Breast epithelium (tissue), 4 donors: Measurements from ENCODE around the gene CREB3L4. TPM values are rescaled to one million over a fixed set of nuclear protein-coding genes. Genes with fewer than 3 reads are reported as not detected.

ENCODE experiments used
- DNase-seq, 2 donors: peaks; one replicate each; pipeline ENCODE4 v3.0.0-alpha.2; 2019; ENCODE audit warnings: low spot score in 2 of 2
- H3K27ac ChIP-seq, 2 donors: fragments of 200-600 bp; sonication (generic) in 1 of 2; one replicate each; pipeline ENCODE4 v1.5.1; 2016 to 2019; ENCODE audit warnings: mild to moderate bottlenecking in 1 of 2
- H3K27me3 ChIP-seq, 2 donors: fragments of 200-600 bp; sonication (generic) in 1 of 2; one replicate each; pipeline versions ENCODE4 v1.5.1 to v1.6.0; 2017 to 2019; ENCODE audit warnings: control low read depth in 1 of 2, mild to moderate bottlenecking in 1 of 2
- H3K36me3 ChIP-seq: fragments of 200-600 bp; one replicate; pipeline ENCODE4 v1.5.1; 2019
- H3K4me1 ChIP-seq, 2 donors: fragments of 200-600 bp; sonication (generic); one replicate each; pipeline ENCODE4 v1.5.1; 2016 to 2019; ENCODE audit warnings: control low read depth in 1 of 2
- H3K4me3 ChIP-seq, 3 donors: fragments of 200-600 bp; sonication (generic); 1 replicate in 2 of 3; 2 replicates in 1 of 3; pipeline ENCODE4 v1.5.1; 2016 to 2019; ENCODE audit warnings: mild to moderate bottlenecking in 3 of 3, moderate library complexity in 2 of 3
- H3K9me3 ChIP-seq, 2 donors: fragments of 200-600 bp; sonication (generic) in 1 of 2; one replicate each; pipeline ENCODE4 v1.5.1; 2016 to 2019; ENCODE audit warnings: control low read depth in 1 of 2
- POLR2A ChIP-seq: fragments of 450-650 bp; IDR thresholded peaks from one replicate; pipeline ENCODE4 v1.6.1; 2016; ENCODE audit warnings: antibody characterized with exemption, mild to moderate bottlenecking, moderate library complexity
- POLR2AphosphoS5 ChIP-seq, 3 donors: sonication (generic); formaldehyde crosslinking; IDR thresholded peaks; one replicate each; pipeline ENCODE4 v1.6.1; 2017; ENCODE audit warnings: antibody characterized with exemption in 3 of 3
- intact Hi-C: fragments of 100-400 bp; cut with DNase I; formaldehyde crosslinking; loops from one replicate; pipeline ENCODE4 v1.15.1; 2023; ENCODE audit warnings: low total_unique reads
- total RNA-seq, 3 donors: library from RNA; depleted of rRNA; stranded (reverse); fragments of >200 nt; gene quantifications; one replicate each; pipeline ENCODE4 v1.1.0, GENCODE V29; 2016
- TF ChIP-seq, protein P1 (sequence below), 3 donors: fragments of 450-650 bp; IDR thresholded peaks; one replicate each; pipeline ENCODE4 v1.5.1; 2016 to 2017; ENCODE audit warnings: antibody characterized with exemption in 3 of 3, mild to moderate bottlenecking in 3 of 3, moderate library complexity in 3 of 3

The CREB3L4 gene
- total RNA-seq, 3 donors from 2014 or later: 10.6 to 80.5 (median 65.2) TPM

DNA sequence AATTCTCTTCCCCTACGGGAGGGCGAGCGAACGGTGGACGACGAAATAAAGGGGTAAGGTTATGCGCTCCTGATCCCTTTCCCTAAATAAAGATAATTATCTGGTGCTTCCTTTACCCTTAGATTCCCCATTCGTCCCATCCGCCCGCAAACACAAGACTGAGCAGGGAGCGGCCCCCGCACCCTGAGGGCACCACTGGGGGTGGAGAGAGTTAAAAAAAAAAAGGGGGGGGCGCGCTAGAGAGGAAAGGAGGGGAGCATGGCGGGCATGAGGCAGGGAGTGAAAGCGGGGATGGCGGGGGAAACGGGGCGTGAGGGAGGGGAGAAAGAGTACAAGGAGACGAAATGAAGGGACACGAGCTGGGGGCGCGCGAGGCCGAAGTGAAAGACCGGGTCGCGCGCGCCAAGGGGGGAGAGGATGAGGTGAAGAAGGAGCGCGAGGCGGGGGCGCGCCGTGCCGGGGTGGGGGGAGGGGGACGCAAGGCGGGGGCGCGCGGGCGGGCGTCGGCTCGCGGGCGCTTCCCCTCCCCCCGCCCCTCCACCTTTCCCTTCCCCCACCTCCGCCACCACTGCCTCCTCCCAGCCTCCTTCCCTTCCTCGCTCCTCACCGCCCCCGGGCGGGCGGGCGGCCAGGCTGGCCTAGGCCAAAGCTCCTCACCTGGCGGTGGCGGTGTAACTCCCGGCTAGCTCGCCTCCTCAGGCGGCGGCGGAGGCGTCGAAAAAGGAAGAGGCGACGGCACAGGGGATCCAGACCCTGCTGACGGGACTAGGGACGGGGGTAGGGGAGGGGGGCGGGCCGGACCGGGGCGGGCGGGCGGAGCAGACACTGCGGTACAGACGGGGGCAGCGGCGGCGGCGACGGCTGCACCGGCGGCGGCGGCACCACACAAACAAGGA, 45.4 kb upstream of the CREB3L4 start:
- intact Hi-C loops: no loop called here
- H3K9me3 ChIP-seq: no peaks in the 10 kb centered on the region
- no peaks in the 10 kb centered on the region for H3K36me3 ChIP-seq
- no peaks in the 10 kb centered on the region for H3K27me3 ChIP-seq
- peak overlapping the region; percentile 66 to 91 (median 74) for H3K4me3 ChIP-seq
- TF ChIP-seq POLR2A: no peak
- TF ChIP-seq, protein P1, sequence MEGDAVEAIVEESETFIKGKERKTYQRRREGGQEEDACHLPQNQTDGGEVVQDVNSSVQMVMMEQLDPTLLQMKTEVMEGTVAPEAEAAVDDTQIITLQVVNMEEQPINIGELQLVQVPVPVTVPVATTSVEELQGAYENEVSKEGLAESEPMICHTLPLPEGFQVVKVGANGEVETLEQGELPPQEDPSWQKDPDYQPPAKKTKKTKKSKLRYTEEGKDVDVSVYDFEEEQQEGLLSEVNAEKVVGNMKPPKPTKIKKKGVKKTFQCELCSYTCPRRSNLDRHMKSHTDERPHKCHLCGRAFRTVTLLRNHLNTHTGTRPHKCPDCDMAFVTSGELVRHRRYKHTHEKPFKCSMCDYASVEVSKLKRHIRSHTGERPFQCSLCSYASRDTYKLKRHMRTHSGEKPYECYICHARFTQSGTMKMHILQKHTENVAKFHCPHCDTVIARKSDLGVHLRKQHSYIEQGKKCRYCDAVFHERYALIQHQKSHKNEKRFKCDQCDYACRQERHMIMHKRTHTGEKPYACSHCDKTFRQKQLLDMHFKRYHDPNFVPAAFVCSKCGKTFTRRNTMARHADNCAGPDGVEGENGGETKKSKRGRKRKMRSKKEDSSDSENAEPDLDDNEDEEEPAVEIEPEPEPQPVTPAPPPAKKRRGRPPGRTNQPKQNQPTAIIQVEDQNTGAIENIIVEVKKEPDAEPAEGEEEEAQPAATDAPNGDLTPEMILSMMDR (IDR thresholded peaks at IDR 0.05): no peak
- TF ChIP-seq POLR2AphosphoS5 (IDR thresholded peaks at IDR 0.05): no peak
- peak in 1 of 2 donors; percentile 58 for DNase-seq
- peaks cover 0 to 22% of the 10 kb centered on the region in 2 donors for H3K4me1 ChIP-seq
- peak overlapping the region; percentile 81 to 93 for H3K27ac ChIP-seq

GRCh38 chr1:153922972-153923925, 44.5 kb upstream of the CREB3L4 start, which contains the start of gene GATAD2B:
TSS of gene GATAD2B (minus strand) at chr1:153922972. CDS start at chr1:153828347, 94,625 bp downstream.
- Histone ChIP-seq H3K4me1 (peaks cover 0 to 22% of the 10 kb centered on the region in 2 donors), H3K4me3 (peak within 1 kb of the TSS; percentile 66 to 91 (median 74)), H3K27ac (peak within 1 kb of the TSS; percentile 81 to 93), H3K9me3 (no peaks in the 10 kb centered on the region), H3K36me3 (no peaks in the 10 kb centered on the region), H3K27me3 (no peaks in the 10 kb centered on the region)
- TF ChIP-seq POLR2AphosphoS5 (IDR thresholded peaks at IDR 0.05) (peak; percentile 27 to 64 (median 55)), POLR2A (no peak)
- intact Hi-C loops: no loop called here
- DNase-seq: peak; percentile 99

GRCh38 chr1:153926405-153926804, 41.3 kb upstream of the CREB3L4 start:
- TF ChIP-seq, protein P1 (IDR thresholded peaks at IDR 0.05): no peak
- no peak for TF ChIP-seq POLR2A
- TF ChIP-seq POLR2AphosphoS5 (IDR thresholded peaks at IDR 0.05): no peak
- Histone ChIP-seq H3K9me3 (no peaks in the 10 kb centered on the region), H3K27me3 (no peaks in the 10 kb centered on the region), H3K36me3 (no peaks in the 10 kb centered on the region), H3K4me3 (no peak overlapping the region), H3K4me1 (peaks cover 0 to 2% of the 10 kb centered on the region in 2 donors), H3K27ac (no peak overlapping the region)
- intact Hi-C loops: no loop called here
- no peak for DNase-seq

- H3K9me3 ChIP-seq: no peaks in the 10 kb centered on the region
- intact Hi-C loops: no loop called here
- no peaks in the 10 kb centered on the region for H3K36me3 ChIP-seq
- H3K27ac ChIP-seq: peak overlapping the region in 1 of 2 donors; percentile 61
- TF ChIP-seq, protein P1 (IDR thresholded peaks at IDR 0.05): no peak
- no peak for TF ChIP-seq POLR2AphosphoS5 (IDR thresholded peaks at IDR 0.05)
- no peak for TF ChIP-seq POLR2A
- no peak overlapping the region for H3K4me3 ChIP-seq
- H3K27me3 ChIP-seq: no peaks in the 10 kb centered on the region
- no peak for DNase-seq
- no peaks in the 10 kb centered on the region for H3K4me1 ChIP-seq
Observed at GRCh38 chr1:153928245-153928644, 39.5 kb upstream of the CREB3L4 start.

DNA sequence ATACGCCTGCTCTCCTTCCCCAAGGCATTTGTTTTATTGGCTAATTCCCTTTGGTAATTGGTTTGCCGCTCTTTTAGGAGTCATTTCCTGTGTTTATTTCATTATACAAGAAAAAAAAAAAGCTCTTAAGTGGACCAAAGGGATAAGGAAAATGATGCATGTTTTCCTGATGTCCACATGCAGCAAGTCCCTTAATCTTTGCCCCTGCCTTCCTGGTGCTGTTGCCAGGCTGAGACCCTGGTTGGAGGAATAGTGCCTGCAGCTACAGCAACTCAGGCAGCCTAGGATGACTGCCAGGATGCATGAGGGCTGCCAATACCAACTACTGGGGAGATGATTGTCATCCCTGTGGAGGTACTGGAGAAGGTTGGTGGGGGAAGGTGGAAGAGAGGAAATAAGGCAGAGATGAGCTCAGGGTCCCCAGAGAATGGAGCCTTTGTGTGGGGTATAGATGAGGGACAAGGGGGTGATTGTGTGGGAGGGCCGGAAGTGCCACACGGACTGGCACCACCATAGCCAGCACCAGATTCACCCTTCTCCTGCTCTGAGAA, 38.8 kb upstream of the CREB3L4 start:
- no peak overlapping the region for H3K4me3 ChIP-seq
- no peaks in the 10 kb centered on the region for H3K4me1 ChIP-seq
- DNase-seq: no peak
- no peaks in the 10 kb centered on the region for H3K36me3 ChIP-seq
- H3K27me3 ChIP-seq: no peaks in the 10 kb centered on the region
- H3K9me3 ChIP-seq: no peaks in the 10 kb centered on the region
- intact Hi-C loops: no loop called here
- TF ChIP-seq POLR2AphosphoS5 (IDR thresholded peaks at IDR 0.05) (no peak), POLR2A (no peak)
- TF ChIP-seq, protein P1 (IDR thresholded peaks at IDR 0.05): no peak
- peak overlapping the region; percentile 1 to 75 for H3K27ac ChIP-seq
